HK-2 (cell line): ENCODE data around the gene ZEB2.

ENCODE experiments used
- DNase-seq: peaks from one replicate; pipeline ENCODE4 v3.0.0-alpha.2; 2018; ENCODE audit not compliant: unreplicated experiment

Gene ZEB2

DNA sequence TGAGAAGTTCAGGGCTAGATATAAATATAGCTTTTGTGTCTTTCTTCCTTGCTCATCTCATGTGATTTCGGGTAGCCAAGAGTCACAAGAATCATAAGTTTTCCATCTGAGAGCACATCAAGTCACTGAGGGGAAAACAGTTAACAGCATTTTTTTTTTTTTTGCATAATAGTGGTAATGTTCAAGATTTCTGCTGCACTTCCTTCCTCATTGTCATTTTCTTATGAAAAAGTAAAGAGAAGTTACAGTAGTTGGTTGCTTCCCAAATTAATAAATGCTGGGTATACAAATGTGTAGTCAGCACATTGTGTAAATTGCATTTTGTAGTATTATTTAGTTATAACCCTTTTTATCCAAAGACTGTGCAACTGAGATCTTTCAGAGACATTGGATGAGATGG is 93.6 kb downstream of the ZEB2 start:
- no peak for DNase-seq

DNA sequence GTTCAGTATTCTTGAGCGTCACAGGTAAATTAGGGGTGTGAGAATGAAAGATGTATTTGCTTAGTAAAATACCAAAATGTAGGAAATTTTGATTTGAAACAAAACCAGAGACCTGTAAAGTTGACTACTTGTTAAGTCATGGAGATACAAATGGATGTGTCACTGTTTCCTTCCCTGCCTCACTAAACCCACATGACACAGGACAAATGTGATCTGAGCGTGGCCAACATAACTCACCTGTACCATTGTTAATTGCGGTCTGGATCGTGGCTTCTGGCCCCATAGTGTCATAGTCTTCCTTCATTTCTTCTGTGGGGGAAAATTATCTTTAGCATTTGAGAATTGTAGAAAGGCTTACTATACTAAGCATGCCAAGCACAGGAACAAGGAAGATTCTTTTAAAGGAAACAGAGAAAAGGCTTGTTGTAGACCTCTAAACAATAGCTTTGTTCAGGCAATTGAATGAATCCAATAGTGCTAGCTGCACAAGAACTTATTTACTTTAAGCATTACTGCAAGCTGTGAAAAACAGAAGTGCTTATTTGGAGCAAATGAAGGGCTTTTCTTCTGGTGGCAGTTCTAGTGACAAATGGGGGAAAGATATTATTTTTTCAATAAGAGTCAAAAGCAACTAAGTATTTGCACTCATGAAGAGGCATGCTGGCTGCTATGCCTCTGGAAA is 95.2 kb downstream of the ZEB2 start:
- no peak for DNase-seq

DNA sequence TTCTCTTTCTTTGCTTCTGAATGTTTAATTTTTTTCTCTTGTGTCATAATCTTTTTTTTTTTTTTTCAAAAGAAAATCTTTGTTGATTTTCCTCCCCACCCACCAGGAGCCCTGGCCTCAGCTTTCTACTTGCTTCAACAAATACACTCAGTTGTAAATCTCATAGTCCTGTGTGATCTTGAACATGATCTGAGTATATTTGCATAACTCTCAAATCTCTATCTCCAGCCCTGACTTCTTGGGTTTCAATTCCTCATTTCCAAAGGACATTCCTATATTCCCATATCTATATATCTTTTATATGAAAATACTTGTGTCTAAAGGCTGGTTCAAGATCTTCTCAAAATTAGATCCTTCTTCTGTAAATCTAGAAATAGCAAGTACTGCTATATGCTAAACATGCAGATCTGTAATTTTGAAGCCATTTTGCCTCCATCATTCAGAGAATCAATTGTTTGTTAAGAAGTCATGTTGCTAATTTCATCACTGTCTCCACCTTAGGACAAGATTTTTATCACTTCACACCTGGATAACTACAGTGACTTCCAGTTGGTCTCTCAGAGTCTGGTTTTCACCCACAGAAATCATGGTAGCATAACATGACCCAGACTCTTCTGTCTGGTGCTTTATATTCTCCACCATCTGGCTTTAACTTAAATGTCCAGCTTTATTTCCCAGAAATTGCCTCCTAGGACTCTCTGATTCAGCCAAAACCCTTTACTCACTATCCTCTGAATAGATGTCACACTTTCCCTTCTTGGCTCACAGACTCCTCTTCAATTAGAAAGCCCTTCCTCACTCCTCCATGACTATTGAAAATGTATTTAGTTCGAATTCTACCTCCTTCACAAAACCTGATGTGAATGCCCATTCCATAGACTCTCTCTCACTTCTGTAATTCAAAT is 98.1 kb downstream of the ZEB2 start:
- no peak for DNase-seq

DNA sequence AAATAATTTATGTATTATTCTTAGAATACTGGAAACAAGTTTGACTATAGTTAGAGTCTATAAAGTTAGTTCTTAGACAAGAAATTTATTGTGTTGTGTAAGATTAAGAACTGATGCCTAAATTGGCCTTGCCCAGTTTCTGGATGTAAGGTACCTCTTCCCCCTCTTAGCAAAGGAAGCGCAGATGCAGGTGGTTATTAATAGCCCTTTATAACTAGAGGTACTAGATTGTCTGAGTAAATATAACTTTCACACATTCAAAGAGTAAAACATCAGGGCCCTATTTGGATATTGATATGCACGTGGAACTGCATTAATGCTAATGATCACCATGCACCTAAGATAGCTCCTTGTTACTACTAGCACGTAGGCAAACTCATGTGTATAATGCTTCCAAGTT is 100.7 kb downstream of the ZEB2 start:
- DNase-seq = no peak

DNA sequence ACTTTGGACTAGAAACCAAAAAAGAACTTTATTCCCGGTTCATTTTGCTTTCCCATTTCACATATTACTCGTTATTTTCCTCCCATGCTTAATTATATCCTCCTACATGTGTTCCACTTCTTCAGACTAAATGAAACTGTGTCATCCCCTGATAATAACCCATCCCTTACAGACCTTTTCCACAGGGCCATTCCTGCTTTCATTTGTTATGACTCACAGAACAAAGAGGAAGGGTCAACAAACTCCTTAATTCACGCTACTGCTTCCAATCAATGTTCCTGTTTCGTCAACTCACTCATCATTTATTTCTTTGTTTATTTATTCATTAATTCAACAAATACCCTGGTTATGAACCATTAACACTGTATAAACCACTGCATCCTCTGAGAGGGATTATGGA is 104.5 kb downstream of the ZEB2 start:
- DNase-seq = no peak

DNA sequence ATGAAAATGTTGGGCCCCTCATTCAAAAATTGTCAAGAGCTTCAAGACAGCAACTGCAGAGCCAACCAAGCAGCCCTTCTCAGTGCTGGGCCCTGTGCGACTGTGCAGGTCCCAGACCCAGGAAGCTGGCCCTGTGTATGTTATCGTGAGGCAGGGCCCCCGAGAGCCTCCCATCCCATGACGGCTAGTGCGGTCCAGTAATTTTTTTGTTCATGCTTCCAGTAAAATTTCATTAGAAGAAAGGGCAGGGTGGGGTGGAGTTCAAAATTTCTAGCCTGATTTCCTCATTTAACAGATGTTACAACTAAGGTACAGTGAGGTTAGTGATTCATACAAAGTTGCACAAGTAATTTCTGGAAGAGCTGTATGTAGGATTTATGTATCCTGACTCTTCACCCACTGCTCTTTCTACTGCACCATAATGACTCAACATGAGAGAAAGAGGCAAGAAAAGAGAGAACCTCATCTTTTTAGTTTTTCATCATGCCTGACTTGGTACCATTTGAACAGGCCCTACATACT is 105.5 kb downstream of the ZEB2 start:
- no peak for DNase-seq

DNA sequence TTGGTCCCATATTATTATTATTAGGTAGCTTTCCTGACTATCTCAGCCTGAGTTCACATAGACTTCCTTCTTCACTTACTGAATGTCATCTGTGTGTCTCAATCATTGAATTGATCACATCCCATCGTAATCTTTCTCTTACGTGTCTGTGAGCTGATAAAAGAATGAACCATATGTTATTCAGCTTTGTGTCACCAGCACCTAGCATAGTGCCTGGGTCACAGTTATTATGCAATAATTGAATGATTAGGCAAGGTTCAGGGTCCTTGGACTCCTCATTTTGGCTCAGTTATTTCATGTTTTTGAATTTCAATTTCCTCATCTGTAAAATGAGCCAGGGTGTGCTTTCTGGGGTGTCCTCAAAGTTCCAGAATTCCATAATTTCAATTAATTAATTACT is 107.2 kb downstream of the ZEB2 start:
- no peak for DNase-seq

DNA sequence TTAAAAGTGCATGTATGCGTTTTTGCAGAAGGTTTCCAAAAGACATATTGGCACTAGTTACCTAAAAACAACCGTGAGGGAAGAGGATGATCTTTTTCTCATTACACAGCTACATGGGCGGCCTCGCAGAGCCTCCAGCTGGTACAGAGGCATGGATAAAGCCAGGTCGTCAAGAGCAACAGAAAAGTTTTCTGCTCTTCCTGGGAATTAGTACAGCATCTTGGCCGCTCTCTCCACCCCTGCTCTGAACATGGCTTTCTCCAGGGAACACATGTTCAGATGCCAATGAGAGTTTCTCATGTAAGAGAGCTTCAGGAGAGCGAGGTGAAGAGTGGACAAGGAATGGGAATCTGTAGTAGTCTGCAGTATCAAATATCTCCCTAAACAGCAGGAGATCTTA is 108.4 kb downstream of the ZEB2 start:
- no peak for DNase-seq

DNA sequence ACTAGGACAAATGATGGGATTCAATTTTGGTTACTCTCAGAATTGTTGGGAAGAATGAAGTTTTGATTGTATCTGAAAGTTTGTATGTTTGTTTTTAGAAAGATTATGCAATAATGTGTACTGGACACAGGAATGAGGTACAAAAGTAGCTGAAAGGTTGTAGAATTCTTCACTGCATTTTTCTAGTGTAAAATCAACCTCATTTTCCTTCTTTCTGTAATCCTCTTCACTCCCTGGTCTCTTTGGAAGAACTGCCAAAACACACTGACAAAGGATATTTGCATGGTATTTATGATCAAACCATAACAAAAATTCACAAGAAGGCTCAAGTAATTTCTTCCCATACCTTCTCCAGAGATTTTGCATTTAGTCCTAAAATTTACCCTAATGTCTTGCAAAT is 110.7 kb downstream of the ZEB2 start:
- DNase-seq = no peak

DNA sequence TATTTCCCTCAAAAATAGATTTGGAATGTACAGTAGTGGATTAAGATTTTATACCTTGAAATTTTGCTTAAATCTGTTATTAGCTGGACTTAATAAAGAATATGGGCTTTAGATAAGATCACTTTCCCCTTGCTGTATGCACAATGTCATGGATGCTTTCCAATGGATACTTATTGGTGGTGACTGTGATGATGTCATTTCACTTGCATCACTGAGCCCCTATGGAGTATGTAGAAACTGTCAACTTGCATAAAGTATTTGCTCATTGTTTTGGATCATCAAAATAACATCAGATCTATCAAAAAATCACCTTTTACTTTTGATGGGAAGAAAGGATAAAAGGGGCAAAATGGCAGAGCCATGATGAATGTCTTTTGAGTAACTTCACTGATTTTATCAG is 112.7 kb downstream of the ZEB2 start:
- no peak for DNase-seq

DNA sequence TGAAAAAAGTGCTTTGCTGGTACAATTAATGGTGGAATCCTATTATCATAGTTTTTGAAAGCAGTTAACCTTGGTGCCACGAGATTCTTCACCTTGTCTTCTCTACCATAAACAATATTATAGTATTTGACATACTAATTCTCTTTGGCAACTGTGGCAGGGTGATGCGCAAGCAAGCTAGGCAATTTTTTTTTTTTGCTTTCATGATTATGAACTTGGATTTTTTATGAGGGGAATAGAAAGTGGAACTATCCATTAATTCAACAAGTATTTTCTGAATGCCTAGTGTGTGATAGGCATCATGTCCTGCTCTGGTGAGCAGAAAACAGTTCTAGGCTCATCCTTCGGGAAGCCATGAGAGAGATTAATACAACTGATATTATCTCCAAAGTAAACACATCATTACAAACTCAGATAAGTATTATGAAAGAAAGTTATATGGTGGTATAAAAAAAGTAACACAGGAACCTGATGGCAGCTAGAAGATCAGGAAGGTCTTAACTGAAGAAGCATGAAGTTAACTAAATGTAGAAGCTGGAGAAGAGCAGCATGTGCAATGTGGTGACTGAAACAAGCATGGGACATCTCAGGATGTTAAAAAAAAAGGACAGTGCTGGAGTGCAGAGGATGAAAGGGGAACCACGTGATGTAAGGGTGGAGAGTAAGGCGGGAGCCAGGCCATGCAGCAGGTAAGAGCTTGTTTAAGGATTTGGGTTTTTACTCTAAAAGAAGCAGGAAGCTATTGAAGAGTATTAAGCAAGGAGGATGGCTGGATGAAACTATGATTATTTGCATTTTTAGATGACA is 113.7 kb downstream of the ZEB2 start:
- DNase-seq = no peak

DNA sequence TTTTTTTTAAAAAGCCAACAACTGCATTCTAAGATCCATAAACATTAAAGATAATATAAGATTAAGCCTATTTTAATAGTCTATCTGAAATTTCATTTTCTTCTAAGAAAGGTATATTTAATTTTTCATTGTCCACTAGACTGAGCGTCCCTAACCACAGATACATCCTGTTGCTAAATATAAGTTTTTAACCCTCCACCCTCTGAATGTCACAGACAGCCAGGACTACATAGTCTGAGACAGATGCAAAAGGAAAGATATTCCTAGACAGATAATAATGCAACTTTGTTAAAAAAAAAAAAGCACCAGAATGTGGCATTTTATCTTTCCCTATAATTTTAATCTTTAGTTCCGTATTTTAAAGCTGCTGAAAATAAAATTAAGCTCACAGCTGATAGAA is 114.6 kb downstream of the ZEB2 start:
- no peak for DNase-seq

DNA sequence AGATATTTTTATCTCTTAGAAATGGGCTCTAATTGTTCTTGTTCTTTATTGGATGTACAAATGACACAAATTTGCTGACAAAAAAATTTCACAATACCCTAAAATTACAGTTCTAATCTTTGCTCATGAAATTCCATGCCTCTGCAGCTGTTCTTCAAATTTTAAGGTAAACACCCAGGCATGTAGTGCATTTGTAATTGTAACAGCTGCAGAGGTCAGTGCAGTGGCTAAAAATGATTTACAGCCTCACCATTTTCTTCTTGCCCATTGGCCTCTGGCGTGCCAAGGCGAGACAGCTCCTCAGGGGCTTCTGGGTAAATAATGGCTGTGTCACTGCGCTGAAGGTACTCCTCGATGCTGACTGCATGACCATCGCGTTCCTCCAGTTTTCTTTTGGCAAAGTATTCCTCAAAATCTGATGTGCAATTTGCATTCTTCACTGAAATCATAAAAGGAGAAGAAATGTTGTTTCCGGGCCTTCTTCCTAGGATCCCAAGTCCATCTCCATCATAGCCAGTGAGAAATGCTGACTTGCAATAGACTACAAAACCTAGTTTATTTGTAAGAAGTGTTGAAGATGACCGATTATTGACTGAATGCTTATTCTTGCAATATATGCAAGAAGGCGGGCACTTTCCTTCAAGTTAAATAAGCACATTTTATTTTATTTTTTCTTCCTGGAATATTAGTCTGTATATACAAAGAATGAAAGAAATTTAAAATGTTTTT is 115.2 kb downstream of the ZEB2 start:
- no peak for DNase-seq

DNA sequence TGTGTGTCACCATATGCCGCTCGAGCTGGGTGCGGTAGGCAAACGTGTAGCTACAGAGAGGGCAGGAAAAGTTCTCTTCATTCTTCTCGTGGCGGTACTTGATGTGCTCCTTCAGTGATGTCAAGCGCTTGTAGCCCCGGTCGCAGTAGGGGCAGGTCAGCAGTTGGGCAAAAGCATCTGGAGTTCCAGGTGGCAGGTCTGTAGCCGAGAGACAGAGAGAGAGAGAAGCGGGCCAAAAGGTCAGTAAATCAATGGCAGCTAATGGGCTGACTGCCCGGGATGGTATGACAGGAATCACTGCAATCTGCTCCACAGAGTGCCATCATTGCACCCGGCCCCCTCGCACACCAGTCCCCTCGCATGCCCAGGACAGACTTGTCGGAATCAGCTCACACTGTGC is 116.0 kb downstream of the ZEB2 start:
- DNase-seq = no peak

DNA sequence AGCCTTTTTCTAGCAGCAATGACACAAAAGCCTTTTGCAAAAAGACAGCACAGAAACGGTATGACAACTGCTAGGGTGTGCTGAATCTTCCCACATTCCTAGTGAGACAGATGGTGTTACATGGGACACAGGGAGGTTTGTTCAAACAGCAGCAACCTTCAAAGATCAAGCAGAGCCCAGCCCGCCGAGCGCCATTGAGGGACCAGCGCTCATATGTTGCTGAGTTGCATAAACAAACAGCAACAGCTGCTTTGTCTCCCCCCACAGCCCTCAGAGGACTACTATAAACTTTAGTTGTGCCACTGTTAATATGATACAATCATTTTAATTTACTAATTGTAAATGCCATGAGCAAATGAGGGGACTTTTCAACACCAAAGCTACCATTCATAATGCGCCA is 117.7 kb downstream of the ZEB2 start:
- no peak for DNase-seq

DNA sequence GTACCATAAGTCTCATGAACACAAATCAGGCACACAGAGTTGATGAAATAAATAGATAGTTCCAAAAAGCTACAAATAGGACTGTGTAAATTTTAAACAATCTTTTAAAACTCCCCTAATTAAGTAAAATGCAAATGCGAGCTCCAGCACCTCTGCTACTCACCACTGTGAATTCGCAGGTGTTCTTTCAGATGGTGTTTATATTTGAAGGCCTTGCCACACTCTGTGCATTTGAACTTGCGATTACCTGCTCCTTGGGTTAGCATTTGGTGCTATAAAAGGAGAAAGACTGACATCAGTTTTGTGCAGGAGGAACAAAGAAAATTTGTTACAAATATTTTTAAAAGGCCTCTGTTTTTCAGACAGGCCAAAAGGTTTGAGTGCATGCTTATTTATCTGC is 118.9 kb downstream of the ZEB2 start:
- DNase-seq = no peak

DNA sequence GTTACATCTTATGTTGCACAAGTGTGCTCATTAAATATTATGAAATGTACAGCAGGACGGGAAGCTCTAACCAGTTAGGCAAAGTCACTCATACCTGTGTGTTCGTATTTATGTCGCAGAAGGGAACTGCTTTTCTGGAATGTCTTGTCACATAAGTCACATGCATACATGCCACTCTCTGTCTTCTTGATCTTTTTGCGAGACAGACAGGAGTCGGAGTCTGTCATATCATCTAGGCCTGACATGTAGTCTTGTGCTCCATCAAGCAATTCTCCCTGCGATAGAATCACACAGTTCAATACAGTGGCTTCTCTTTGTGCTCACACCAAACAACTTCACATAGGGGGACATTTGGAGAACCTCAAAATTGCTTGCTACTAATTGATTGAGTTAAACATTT is 123.6 kb downstream of the ZEB2 start:
- DNase-seq = no peak

DNA sequence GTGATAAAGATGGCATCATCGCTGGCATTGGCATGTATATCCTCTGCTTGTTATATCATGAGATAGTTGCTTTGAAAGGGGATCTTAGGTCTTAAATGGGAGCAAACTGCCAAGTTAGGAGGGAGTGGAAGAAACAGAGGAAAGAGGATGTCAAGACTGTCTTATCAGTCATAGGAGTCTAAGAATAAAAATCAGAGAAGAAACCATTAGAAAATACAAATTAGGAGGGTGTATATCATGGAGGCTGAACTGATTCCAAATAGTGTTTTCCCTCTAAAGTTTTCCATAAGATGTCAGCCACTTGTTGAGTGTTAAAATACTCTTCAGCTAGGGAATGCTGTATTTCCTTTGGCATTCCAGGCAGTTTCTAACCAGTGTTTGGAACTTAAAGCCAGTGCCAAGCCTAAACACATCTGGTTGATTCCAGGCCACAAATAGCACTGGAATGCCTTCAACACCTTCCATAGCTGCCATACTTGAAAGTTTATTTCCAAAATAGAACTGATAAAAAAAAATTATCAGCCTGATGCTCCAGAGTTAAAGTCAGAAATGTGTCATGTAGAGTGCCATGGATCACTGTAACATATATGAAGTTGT is 129.4 kb downstream of the ZEB2 start:
- no peak for DNase-seq

DNA sequence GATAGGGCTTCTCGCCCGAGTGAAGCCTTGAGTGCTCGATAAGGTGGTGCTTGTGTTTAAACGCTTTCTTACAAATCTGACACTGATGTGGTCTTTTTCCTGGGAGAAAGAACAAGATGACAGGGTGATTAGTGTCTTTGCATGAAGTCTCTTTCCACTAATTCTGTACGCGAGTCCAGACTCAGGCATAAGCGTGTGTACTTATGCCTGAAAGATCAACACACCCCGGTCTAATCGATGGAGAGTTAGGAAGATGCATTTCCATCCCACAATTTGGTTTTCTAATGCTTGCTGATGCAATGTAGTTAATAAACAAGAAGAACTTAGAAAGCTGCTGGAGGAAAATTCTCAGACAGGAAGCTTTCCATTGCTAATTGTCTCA is 130.0 kb downstream of the ZEB2 start:
- no peak for DNase-seq

DNA sequence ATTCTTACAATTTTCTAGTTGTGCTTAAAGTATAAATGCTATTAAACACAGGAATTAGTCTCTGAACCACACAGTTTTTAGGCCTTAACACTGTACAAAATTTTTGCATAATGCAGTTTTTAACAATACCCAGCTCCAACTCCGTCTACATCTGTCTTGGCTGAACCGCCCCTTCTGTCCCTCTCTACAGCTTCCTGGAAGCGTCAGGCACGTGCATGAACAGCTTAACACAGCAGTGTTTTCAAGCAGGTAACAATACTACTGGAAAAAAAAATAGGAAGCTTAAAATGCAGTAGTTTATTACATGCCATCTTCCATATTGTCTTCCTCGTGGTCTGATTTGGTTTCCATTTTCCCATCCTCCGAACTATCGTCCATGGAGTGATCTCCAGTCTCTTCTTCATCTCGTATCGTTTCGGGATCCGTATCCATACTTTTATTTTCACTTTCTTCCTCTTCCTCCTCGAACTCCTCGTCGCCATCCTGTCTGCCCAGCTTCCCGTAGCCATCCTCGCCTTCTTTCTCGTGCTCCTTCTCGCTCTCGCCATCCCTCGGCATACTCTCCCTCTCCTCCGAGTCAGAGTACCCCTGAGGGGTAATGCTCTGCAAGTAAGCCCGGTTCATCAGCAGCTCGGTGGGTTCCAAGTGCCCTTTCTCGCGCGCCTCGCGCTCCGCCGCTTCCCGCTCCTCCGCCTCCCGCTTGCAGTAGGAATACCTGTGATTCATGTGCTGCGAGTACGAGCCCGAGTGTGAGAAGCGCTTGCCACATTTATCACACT is 130.6 kb downstream of the ZEB2 start:
- DNase-seq = no peak

DNA sequence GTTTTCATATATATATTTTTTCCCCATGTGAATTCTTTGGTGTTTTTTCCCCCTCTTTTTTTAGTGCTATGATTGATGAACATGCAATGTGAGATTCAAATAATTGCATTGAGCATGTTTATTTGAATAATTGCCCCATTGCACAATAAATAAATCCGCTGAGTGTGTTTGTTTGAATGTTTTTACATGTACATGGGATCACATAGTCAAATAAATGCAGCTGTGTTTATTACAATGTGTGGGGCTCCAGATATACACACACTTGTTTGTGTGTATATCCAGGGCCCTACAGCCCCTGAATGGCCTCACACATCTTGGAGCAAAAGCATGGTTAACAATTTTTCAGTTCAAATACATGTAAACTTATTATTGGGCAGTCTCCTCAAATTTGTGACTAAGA is 134.5 kb downstream of the ZEB2 start:
- DNase-seq = no peak
